Activated effector memory CD4-positive, alpha-beta T cell treated with anti-CD3 and anti-CD28 coated beads, Interleukin-2, amount 50 U/mL, for 16 hours (primary cell): ENCODE measurements around the gene TESK1.

Experiments
- DNase-seq: peaks from one replicate; pipeline ENCODE4 v3.0.0-alpha.2; 2020

TESK1 gene, protein sequence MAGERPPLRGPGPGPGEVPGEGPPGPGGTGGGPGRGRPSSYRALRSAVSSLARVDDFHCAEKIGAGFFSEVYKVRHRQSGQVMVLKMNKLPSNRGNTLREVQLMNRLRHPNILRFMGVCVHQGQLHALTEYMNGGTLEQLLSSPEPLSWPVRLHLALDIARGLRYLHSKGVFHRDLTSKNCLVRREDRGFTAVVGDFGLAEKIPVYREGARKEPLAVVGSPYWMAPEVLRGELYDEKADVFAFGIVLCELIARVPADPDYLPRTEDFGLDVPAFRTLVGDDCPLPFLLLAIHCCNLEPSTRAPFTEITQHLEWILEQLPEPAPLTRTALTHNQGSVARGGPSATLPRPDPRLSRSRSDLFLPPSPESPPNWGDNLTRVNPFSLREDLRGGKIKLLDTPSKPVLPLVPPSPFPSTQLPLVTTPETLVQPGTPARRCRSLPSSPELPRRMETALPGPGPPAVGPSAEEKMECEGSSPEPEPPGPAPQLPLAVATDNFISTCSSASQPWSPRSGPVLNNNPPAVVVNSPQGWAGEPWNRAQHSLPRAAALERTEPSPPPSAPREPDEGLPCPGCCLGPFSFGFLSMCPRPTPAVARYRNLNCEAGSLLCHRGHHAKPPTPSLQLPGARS

DNA sequence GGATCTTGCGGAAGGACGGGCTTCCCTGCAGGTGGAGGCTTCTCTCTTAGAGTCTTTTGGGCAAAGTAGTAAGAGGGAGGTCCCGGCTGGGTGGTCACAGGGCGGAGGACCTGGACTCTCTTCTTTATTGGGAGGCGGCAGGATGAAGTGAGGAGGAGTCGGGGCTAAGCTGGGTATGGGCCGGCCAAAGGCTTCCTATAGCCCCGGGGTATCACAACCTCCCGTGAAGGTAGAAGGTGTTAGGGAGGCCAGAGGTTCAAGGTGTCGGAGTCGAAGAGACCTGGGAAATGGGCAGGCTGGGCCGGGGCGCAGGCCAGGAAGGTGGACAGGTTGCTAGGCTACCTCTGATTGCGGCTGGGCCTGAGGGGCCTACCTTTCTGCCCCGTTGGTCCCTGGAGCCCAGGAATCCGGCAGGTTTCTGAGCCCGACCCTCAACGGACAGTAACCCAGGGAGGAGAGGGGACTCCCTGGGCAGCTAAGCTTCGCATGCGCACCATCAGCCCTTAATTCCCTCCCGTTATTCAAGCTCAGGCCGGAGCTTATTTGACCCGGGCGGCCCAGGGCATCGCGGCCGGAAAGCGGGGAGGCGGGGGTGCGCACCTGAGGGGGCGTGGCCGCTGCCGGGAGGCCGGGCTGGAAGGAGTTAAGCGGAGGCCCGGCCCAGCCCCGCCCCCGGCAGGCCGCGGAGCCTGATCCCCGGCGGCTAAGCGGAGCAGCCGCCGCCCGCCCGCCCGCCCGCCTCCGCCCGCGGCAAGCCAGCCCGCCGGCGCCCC, at the start of gene TESK1:
Gene TESK1 (plus strand): TSS at position 685 of the 773 bp plus-strand sequence. CDS start 358 bp downstream, outside the sequence.
- peak; percentile 94 for DNase-seq

- no peak for DNase-seq
Observed at GRCh38 chr9:35555881-35556280, 49.2 kb upstream of the TESK1 start.

DNA sequence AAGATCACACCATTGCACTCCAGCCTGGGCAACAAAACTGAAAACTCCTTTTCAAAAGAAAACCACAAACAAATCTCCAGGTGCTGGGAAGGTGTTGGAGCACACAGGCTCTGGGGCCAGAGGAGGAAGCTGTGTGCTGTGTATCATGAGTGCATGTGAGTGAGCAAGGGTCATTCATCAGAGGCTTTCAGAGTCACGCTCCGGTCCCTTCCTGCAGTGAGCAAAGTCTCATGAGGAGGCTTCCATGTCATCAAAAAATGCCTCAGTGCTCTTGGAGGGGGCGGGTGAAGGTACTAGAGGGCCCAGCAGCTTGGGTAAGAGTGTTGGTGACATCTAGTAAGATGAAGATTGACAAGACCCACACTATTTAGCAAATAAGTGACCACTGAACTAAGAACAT, 48.3 kb upstream of the TESK1 start:
- no peak for DNase-seq

DNA sequence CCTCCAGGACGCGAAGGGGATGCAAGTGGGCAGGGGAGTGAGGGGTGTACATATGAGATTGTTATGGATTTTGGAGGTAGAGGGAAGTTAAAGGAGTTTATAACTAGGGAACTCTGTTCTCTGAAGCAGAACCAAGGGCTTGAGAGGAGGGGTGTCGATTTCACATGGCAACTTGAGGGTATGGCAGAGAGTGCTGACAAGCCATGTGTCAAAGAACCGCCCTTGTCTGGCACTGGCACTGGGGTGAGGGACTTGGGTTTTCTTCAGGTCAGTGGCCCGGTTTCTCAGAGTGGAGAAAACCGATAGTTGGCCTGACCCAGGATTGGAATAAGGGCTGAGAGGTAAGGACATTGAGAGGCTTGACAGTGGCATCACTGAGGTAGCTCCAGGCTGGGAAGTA, 47.7 kb upstream of the TESK1 start:
- DNase-seq = no peak

GRCh38 chr9:35558185-35558584, 46.9 kb upstream of the TESK1 start:
- DNase-seq = no peak

GRCh38 chr9:35559792-35560530, 45.1 kb upstream of the TESK1 start:
- DNase-seq = no peak

DNA sequence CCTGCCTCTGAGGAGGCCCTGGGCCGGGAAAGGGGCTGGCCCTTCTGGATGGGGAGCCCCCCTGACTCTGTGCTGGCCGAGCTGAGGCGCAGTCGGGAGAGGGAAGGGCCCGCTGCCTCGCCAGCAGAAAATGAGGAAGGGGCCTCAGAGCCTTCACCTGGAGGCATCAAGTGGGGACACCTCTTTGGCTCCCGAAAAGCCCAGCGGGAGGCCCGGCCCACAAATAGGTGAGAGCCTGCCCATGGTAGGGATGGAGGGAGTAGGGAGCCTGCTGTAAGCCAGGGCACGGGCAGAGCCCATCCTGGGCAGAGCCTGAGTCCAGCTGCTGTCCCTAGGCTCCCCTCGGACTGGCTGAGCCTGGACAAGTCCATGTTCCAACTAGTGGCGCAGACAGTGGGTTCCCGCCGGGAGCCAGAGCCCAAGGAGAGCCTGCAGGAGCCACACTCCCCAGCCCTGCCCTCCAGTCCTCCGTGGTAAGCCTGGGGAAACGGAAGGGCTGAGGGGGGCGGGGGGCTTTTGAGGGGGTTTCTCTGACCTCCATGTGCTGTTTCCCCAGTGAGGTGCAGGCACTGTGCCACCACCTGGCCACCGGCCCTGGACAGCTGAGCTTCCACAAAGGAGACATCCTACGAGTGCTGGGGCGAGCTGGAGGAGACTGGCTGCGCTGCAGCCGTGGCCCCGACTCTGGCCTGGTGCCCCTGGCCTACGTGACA, 44.3 kb upstream of the TESK1 start:
- DNase-seq = no peak

GRCh38 chr9:35561468-35562261, 43.4 kb upstream of the TESK1 start:
- no peak for DNase-seq

DNA sequence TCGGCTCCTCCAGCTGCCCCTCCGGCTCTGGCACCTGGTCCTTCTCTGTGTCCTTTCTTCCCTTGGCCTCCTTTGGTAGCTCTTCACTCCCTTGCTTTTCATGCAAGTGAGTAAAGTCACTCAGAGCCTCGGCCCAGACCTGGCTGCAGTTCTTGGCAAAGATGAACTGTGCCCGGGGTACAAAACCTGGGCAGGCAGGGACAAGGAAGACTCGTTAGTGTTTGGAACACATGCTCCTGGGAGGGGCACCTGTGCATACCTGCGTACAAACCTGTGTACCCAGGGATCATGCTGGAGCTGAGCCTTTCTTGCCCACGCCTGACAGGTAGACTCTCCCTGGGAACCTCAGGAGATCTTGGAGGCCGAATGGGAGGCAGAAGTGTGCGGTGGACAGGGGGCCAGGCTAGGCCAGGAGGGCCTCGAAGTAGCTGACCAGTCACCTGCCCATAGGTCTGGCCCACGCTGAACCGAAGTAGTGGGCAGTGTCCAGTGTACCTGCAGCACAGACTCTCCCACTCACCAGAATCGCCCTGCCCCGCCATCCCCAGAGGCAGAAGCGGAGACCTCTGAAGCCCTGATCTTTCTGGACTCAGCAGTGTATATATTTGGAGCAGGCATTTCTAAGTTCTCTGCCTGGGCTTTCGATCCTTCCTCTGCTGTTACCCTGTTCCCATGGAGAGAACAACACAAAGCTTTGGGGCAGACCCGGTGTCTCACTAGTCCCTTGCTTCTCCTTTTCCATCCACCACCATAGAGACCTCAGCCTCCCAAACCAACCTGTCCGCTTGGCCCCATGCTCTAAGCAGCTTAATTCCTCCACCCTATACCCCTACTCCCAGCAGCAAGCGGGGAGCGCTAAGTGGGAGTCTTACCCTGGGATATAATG, 41.9 kb upstream of the TESK1 start:
- no peak for DNase-seq

DNA sequence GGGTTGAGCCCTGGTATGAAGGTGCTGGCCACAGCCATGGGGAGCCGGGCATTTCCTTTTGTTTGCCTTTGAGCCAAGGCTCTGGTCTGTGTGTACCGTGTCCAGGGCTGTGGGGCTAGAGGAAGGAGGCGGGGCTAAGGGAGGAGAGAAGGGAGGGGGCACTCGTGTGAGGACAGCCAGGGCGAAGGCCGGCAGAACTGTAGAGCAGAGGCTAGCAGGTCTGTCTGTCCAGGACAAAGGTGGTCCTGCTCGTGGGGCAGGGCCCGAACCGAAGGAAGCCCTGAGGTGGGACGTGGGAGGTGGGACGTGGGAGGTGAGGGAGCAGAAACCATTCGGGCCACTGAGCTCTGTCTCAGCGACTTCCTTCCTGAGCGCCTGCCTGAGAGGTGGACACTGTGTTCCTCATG, 41.3 kb upstream of the TESK1 start:
- DNase-seq = no peak

DNA sequence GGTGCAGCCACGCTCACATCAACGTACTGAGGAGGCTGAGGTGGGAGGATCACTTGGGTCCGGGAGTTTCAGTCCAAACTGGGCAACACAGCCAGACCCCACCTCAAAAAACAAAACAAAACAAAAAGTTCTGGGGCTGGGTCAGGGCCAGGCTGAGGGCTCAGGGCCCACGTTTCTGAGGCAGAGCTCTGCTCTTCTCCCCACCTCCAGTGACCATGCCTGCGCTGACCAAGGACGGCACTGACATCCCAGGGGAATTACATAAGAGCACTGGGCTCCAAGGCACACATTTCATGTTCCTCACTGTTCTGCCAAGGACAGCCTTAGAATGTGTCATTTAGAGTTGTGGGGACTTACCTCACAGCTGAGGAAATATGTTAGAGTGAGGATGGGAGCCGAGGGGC, 40.4 kb upstream of the TESK1 start:
- no peak for DNase-seq

GRCh38 chr9:35566417-35566816, 38.6 kb upstream of the TESK1 start:
- DNase-seq = no peak

DNA sequence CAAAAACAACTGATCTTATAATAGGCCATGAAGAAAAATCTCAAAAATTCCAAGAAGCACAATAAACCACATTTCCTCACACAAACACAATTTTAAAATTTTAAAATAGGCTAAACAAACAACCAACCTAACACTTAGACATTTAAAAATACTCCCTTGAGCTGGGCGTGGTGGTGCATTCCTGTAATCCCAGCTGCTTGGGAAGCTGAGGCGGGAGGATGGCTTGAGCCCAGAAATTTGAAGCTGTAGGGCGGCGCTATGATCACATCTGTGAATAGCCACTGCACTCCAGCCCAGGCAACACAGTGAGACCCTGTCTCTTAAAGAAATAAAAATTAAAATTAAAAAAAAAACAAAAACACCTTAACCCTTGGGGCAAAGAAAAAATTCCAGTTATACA, 36.9 kb upstream of the TESK1 start:
- DNase-seq = no peak

- DNase-seq = no peak
Observed at GRCh38 chr9:35569206-35569605, 35.9 kb upstream of the TESK1 start.

GRCh38 chr9:35570709-35571504, 34.2 kb upstream of the TESK1 start:
- peak; percentile 69 for DNase-seq

- no peak for DNase-seq
Observed at GRCh38 chr9:35574578-35575122, 30.4 kb upstream of the TESK1 start.

GRCh38 chr9:35575478-35575877, 29.6 kb upstream of the TESK1 start:
- DNase-seq = no peak

DNA sequence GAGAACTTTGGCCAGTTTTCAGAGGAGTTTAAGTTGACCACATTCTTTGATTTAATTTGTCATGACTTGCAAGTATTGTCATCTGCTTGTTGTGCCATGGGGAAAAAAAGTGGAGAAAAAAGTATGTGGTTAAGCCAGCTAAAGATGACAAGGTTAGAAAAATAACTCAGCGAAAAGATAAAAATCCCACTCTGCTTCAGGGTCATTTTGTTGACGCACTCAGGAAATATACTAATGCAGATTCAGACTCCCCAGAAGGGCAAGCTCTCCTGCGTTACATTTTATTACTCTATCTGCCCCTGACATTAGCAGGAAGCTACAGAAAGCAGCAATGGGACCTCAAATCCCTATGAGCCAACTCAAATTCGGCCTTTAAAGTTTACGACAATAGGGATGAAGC, 27.6 kb upstream of the TESK1 start:
- no peak for DNase-seq

GRCh38 chr9:35579130-35579529, 25.9 kb upstream of the TESK1 start:
- no peak for DNase-seq
